ENCODE results near the gene NIBAN1. TPM values are rescaled to one million over a fixed set of nuclear protein-coding genes. Genes with fewer than 3 reads are reported as not detected.

The NIBAN1 gene
- total RNA-seq, 1 donor from 2014 or later: 72.8 TPM

- no peaks in the 10 kb centered on the region for H3K36me3 ChIP-seq (ENCODE audit: control insufficient read depth, insufficient read depth, low read length)
These were observed 21.9 kb downstream of the NIBAN1 start for GRCh38 chr1:184952428-184952827.

GRCh38 chr1:184951788-184952187, 22.5 kb downstream of the NIBAN1 start:
- no peaks in the 10 kb centered on the region for H3K36me3 ChIP-seq (ENCODE audit: control insufficient read depth, insufficient read depth, low read length)
- no peaks in the 10 kb centered on the region for H3K27me3 ChIP-seq (ENCODE audit: control insufficient read depth, insufficient read depth, low read length)
- DNase-seq (ENCODE audit: low read depth): no peak
- no peak overlapping the region for H3K4me3 ChIP-seq (ENCODE audit: low read depth, low read length)
- no peak for TF ChIP-seq CTCF (IDR thresholded peaks at IDR 0.05; ENCODE audit: insufficient read depth, low read length, poor library complexity, severe bottlenecking)

More at GRCh38 chr1:184952428-184952827, 21.9 kb downstream of the NIBAN1 start:
- no peak for DNase-seq (ENCODE audit: low read depth)
- H3K4me3 ChIP-seq (ENCODE audit: low read depth, low read length): no peak overlapping the region
- TF ChIP-seq CTCF (IDR thresholded peaks at IDR 0.05; ENCODE audit: insufficient read depth, low read length, poor library complexity, severe bottlenecking): no peak
- H3K27me3 ChIP-seq (ENCODE audit: control insufficient read depth, insufficient read depth, low read length): no peaks in the 10 kb centered on the region

GRCh38 chr1:184950906-184951305, 23.4 kb downstream of the NIBAN1 start:
- DNase-seq (ENCODE audit: low read depth): no peak
- no peak for TF ChIP-seq CTCF (IDR thresholded peaks at IDR 0.05; ENCODE audit: insufficient read depth, low read length, poor library complexity, severe bottlenecking)
- no peak overlapping the region for H3K4me3 ChIP-seq (ENCODE audit: low read depth, low read length)
- H3K27me3 ChIP-seq (ENCODE audit: control insufficient read depth, insufficient read depth, low read length): no peaks in the 10 kb centered on the region
- H3K36me3 ChIP-seq (ENCODE audit: control insufficient read depth, insufficient read depth, low read length): no peaks in the 10 kb centered on the region

- Histone ChIP-seq H3K36me3 (ENCODE audit: control insufficient read depth, insufficient read depth, low read length) (no peaks in the 10 kb centered on the region), H3K27me3 (ENCODE audit: control insufficient read depth, insufficient read depth, low read length) (no peaks in the 10 kb centered on the region), H3K4me3 (ENCODE audit: low read depth, low read length) (no peak overlapping the region)
- TF ChIP-seq CTCF (IDR thresholded peaks at IDR 0.05; ENCODE audit: insufficient read depth, low read length, poor library complexity, severe bottlenecking): no peak
- no peak for DNase-seq (ENCODE audit: low read depth)
These were observed 24.1 kb downstream of the NIBAN1 start for GRCh38 chr1:184950227-184950626.

GRCh38 chr1:184947497-184948256, 26.6 kb downstream of the NIBAN1 start:
- no peak for TF ChIP-seq CTCF (IDR thresholded peaks at IDR 0.05; ENCODE audit: insufficient read depth, low read length, poor library complexity, severe bottlenecking)
- no peaks in the 10 kb centered on the region for H3K36me3 ChIP-seq (ENCODE audit: control insufficient read depth, insufficient read depth, low read length)
- H3K27me3 ChIP-seq (ENCODE audit: control insufficient read depth, insufficient read depth, low read length): no peaks in the 10 kb centered on the region
- no peak for DNase-seq (ENCODE audit: low read depth)
- H3K4me3 ChIP-seq (ENCODE audit: low read depth, low read length): no peak overlapping the region
